CD4-positive, alpha-beta T cell treated with Interleukin-4 for 4 hours (primary cell): ENCODE measurements around the gene PPIE.

ENCODE experiments used
- DNase-seq: peaks from one replicate; pipeline ENCODE4 v3.0.0-alpha.2; 2020

Gene PPIE

DNA sequence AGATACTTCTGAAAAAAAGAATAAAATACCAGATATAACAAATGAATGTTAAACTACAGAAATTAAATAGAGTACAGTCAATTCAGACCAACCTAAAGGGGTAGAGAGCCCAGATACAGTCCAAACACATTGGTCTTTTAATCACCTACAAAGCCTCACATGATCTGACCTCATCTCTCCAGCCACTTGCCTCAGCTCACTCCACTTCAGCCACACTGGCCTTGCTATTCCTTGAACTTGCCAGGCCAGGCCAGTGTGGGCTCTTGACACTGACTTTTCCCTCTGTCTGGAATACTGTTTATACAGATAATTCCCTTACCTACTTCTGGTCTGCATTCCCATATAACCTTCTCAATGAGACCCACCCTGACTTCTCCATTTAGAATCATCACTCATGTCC, 17.0 kb upstream of the PPIE start:
- no peak for DNase-seq

DNA sequence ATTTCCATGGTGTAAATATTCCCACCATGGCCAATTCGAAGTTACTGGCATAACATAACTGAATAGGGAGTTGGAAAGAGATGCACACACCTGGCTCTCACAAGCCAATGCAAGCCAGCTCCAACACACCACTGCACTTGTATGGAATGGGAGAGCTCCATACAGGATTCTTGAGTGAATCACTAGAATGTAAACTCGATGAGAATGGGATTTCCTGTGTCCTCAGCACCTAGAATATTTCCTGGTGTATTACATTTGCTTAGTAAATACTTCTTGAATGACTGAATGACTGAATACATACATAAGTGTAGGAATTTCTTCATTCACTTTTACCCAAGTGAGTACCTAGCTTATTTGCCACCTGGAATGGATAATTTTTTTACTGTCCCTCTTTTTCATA, 16.2 kb upstream of the PPIE start:
- DNase-seq, result no peak

DNA sequence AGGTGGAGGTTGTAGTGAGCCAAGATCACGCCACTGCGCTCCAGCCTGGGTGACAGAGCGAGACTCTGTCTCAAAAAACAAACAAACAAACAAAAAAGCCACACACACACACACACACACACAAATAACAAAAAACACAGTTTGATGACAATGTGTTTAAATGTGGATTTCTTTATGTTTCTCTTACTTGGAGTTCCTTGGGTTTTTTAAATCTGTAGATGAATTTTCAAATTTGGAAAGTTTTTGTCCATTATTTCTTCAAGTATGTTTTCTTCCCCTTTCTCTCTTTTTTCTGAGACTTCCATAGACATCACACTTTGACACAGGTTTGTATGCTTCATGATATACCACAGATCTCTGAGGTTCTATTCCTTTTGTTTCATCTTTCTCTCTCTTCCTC, 12.1 kb upstream of the PPIE start:
- no peak for DNase-seq

DNA sequence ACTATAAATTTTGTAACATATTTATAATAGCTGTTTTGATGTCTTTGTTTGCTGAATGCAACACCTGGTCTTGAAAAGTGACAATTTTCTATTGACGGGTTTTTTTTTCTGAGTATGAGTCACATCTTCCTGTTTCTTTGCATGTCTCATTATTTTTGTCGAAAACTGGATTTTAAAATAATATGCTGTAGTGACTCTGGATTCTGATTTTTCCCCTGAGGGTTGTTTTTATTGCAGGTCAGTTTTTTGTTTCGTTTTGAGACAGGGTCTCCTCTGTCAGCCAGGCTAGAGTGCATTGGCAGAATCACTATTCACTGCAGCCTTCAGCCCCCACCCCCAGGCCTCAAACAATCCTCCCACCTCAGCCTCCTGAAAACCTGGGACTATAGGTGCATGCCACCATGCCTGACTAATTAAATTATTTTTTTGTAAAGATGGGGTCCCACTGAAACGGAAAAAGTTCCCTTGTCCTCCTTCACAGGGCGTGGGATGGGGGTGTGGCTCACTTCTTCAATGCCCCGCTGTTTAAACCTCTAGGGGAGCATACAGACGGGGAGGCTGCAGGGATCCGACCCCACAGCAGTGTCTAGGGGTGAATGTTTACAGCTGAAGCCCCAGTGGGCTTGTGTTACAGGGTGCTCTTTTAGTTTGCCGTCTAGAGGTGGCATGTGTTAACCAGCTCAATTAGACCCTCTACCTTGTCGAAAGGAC, 11.3 kb upstream of the PPIE start:
- peak; percentile 12 for DNase-seq

DNA sequence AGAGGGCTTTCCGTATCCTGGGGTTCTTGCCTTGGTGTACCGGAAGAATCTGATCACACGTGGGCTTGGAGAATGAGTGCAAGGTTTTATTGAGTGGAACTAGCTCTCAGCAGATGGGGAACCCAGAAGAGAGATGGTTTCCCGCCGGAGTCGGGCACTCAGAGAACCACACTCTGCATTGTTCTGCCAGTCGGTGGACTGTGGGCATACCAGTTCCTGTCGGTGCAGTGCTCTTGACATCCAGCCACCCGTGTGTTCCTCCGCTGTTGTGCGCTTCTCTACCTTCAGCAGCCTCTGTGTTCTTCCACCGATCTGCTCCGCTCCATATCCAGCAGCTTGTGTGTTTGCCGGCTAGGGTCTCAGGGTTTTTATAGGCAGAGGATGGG, 10.8 kb upstream of the PPIE start:
- DNase-seq, result no peak

DNA sequence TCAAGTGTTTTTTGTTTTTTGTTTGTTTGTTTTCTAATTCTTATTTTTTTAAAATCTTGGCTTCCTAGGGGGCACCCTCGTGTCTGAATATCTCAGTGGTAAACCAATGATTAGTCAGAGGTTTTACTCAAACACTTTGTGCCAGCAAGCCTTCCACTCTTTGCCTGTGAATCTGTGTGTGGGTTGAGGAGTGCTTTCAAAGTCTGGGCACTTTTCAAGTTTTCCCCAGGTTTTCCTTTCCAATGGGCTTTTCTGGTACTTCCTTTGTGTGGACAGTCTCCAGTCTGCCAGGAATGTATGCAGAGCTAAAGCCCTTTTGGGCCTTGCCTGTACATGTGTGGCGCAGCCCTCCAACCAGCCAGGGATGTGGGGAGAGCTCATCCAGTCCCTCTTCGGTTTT, 9.7 kb upstream of the PPIE start:
- DNase-seq, result no peak

DNA sequence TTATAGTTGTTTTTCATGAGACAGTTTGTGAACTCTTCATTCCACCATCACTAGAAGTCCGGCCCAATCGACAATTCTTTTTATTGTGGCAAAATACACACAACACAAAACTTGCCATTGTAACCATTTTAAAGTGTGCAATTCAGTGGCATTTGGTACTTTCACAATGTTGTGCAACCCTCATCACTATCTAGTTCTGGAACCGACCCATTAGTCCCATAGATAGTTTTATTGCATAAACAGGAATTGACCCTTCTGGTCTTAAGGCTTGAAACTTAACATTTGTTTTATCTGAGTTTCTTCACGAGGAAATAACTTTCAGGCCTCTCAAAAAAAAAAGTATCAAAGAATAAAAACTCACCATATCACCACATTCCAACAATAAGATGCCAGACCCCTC, 8.8 kb upstream of the PPIE start:
- no peak for DNase-seq

DNA sequence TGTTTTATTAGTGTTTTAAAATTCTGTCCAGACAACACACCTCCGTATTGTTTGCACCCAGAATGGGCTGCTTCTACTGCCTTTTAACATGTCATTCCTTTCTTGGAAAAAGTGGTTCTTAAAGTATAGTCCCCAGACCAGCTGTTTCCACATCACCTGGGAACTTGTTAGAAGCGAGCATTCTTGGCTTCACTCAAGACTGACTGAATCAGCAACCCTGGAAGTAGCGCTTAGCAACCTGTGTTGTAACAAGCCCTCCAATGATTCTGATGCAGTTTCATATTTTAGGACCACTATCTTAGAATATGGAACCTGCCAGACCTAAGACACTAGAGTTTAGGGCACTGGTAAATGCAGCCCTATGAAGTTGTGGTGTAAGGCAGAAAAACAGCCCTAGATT, 6.0 kb upstream of the PPIE start:
- no peak for DNase-seq

DNA sequence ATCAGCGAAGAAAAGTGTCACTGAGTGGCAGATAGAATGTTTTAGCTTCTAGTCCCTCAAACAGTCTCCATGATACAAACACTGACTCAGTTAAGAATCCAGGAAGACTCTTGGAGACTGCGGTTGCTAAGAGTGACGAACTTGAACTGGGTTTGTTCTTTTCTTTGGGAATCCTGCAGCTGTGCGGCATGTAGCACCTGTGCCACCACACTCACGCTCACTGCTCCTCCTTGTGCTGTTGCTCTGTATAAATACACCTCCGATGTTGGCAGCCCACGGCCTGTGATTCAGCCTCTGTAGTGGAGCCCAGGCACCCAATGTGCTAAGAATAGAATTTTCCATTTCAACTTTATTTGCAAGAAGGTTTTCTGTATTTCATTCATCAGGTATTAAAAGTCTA, 5.5 kb upstream of the PPIE start:
- no peak for DNase-seq

DNA sequence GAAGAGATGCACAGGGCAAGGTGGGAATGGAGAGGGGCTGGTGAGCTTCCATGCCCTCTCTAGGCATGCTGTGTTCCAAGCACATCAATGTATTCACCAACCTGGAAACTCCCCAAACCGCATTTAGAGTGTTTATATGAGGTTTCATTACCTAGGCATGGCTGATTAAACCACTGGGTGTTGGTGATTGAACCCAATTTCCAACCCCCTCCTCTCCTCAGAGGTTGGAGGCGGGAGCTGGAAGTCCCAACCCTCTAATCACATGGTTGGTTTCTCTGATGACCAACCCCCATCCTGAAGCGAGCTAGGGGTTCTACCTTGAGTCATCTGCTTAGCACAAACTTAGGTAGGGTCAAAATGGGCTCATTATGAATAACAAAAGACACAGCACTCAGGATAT, 3.0 kb upstream of the PPIE start:
- DNase-seq, result no peak

DNA sequence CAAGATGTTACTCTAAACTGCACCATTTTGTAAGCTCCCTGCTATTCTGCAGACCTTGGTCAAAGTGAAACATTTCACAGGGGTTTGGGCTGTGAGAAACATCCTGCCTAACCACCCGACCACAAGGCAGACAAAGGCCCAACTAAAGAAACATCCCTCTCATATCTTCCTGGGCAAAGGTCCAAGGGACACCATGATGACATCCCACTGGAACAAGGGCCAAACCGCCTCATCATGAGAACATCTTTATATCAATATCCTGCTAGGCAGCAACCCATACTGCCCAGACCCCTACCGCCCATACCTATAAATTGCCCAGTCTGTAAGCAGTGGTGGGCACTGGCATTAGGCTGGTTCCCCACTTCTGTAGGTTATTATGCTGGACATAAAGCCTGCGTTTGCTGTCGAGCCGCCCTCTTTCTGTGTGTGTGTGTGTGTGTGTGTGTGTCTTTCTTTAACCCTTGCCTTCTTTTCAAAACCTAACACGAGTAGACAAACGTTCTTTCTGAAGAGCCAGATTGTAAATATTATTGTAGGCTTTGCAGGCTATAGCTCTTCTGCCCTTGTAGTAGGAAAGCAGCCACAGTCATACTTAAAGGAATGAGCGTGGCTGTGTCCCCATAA, 1.0 kb upstream of the PPIE start:
- no peak for DNase-seq

DNA sequence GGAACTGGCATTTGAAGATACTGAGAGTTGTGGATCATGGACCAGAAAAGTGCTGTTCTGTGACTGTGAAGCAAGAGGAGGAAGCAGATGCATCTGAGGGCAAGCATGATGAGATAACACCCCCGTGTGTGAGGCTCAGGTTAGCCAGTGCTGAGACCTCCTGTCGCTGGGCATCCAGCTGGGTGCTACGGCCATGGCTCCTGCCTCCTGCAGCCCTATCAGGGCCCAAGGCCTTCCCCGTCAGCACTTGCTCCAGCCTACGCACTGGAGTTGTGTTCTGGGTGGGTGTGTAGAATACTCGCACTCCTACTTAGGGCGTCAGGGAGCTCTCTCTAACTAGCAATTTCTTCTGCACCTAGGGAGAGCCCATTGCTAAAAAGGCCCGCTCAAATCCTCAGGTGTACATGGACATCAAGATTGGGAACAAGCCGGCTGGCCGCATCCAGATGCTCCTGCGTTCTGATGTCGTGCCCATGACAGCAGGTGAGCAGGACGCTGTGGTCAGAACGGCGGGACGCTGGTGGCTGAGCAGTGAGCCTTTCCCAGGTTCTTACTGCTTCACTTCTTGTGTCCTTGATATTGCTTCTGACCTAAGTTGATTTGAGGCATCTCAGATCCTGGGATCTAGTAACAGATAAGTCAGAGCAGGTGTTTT, 6.5 kb downstream of the PPIE start:
- DNase-seq, result no peak

DNA sequence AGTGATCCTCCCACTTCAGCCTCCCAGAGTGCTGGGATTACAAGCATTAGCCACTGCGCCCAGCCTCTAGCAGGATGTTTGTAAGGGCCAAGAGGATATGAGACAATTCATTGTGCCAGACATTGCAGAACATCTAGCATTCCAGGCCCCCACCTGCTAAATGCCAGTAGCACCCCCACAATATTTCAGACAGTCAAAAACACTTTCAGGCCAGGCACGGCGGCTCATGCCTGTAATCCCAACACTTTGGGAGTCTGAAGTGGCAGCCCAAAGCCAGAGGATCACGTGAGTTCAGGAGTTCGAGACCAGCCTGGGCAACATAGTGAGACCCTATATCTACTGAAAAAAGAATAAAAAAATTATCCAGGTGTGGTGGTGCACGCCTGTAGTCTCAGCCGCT, 12.9 kb downstream of the PPIE start:
- DNase-seq, result no peak

DNA sequence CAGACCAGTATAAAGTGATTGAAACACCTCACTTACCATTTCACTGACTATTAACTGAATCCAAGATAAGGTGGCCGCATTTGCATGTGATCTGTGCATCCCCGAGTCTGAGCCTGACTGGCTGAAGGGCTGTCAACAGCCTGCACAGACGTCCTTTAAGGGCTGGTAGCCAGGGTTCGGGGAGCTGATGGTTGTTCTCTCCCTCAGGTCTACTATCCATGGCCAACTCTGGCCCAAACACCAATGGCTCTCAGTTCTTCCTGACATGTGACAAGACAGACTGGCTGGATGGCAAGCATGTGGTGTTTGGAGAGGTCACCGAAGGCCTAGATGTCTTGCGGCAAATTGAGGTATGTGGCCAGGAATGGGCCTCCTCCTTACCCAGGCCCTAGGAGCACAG, 14.0 kb downstream of the PPIE start:
- no peak for DNase-seq

DNA sequence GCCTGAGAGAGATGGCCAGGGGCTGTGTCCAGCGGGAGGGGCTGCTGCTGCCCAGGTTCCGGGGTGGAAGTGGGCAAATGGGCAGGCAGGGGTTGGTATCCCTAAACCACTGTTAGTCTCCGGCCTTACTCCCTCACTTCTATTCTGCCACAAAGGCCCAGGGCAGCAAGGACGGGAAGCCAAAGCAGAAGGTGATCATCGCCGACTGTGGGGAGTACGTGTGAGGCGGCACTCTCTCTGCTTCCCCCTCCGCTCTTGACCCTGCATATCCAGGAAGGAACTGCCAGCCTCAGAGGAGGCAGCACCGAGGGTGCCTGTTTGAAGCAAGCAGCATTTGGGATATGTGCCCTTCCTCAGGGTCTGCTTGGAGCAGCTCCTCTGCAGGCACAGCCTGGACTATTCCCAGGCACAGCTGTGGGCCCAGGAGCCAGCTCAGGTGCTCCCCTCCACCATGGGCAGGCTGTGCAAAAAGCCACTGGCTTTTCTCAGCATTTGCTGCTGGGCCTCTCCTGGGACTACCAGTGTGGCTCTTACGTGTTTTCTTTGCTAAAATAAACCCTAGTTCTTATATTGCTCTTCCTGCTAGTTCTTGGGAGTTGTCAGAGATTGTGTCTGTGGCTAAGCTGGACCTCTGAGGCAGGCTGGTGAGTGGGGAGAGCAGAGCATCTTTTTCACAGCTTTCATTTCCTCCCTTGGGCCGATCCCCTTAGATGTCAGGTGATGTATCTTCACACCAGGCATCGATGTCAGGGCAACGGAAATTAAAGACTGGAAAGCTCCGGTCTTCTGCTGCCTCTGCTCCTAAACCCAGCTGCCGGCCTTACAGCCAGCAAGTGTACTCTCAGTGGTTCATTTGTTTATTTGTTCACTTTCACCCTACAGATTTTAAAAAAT, 14.7 kb downstream of the PPIE start:
- no peak for DNase-seq

DNA sequence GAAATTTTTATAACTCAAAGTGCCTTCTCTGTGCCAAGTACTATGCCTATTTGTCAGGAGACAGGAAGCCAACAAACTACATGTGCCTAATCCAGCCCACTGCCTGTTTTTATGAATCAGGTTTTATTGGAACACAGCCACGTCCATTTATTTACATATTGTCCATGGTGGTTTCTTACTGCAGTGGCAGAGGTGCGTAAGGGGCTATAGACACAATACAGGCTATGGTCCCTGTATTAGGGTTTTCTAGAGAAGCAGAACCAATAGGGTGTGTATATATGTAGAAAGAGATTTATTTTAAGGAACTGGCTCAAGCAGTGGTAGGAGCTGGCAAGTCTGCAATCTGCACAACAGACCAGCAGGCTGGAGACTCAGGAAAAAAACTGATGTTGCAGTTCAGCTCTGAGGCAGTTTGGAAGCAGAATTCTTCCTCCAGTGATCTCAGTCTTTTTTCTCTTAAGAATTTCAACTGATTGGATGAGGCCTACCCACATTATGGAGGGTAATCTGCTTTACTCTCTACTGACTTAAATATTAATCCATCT, 15.4 kb downstream of the PPIE start:
- no peak for DNase-seq

DNA sequence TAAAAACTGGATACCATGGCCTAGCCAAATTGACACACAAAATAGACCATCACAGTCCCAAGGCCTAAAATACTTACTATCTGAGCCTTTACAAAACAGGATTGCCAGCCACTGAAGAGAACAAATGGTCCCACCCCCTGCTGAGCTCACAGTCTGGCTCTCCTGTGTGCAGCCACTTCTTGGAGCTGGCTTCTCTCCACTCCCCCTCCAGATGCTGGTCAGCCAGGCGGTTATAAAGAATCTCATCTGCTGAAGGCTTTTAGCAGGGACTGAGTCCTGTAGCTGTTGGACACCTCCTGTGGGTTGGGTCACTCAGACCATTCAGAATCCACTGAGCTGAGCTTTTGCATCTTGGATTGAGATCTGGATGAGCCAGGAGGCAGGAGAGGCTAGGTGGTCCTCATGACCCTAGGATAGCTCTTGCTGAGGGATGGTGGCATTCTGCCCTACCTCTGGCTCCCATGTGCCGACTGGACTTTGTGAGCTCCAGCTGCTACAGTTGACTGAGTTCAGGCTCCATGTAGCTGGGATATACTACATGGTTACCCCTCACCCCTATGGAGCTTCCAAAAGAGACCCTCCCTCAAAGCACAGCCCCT, 16.3 kb downstream of the PPIE start:
- no peak for DNase-seq

DNA sequence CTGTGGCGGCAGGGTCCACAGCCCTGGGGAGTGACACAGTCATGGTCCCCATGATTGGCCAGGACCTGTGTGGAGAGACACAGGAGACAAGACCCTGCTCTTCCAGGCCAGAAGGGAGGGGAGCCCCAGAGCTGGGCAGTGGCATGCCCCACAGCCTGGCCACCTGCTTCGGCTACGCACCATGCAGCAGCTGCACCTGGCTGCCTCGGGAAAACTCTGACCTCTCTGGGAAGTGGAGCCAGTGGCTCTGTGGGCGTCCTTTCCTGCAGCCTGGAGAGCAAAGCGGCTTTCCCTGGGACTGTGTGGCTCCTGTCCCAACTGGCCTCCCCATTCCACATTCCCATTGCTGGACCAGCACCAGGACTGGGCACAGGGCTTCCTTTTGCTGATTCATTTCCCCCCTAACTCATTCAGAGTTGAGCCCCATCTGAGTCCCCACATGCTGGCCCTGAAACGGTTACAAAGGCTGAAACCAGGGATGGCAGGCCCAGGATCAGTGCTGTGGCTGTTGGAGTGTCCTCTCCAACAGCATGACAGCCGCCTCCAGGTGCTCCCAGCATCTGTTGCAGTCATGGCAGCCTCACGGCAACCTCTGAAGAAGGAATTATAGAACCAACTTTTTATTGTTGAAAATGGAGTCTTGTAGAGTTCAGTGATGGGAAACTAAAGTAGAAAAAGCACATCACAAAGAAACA, 17.4 kb downstream of the PPIE start:
- no peak for DNase-seq

DNA sequence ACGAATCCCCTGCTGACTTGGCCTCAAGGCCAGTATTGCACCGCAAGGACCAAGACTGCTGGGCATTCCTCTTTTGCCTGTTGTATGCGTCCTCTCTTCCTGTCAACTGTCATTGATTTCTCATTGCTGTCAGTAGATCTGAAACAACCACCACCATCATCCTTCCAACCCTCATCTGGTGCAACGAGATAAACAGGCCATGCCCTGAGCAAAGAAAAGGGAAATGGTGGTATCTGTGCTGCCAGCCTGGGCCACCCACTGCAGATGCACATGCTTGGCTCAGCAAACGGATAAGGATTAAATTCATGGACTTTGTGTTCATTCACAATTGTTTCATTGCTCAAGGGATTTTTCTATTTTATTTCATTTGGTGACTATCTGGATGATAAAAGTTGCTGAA, 18.8 kb downstream of the PPIE start:
- DNase-seq, result no peak

DNA sequence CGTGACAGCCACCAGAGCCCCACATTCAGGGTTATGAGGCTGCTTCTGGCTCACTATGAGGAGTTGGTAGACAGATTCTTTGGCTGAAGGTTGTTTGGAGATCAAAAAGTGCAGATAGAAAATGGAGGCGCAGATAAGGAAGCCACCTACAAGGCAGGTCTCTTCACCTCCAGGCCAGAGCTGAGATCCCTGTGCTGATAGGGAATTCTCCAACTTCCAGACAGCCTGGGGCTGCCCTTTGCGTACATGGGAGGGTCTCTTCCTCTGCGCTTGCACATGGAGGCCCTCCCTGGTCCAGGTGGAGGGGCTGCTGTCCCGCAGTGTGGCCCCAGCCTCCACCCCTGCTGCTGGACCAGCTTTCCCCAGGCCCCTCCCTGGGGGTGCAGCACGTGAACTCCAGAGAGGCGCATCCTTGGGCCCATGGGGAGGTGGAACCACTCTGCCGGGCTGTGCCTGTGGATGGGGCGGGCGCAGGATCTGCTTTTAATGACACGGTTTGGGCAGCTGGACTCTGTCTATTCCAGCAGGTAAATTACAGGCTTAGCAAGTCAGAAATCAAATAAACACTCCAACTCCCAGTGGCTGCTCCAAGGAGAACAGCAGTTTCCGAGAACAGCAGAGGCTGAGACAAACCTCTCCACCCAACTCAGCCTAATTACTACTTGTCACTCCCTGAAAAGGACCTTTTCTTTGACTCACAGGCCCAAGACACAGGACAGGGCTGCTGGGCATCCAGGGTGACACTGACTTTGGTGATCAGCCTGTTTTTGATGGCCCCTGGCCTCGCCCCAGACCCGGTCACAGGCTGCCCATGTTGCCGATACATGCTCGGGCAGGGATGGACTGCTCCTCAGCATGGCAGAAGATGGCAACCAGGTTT, 20.1 kb downstream of the PPIE start:
- no peak for DNase-seq

DNA sequence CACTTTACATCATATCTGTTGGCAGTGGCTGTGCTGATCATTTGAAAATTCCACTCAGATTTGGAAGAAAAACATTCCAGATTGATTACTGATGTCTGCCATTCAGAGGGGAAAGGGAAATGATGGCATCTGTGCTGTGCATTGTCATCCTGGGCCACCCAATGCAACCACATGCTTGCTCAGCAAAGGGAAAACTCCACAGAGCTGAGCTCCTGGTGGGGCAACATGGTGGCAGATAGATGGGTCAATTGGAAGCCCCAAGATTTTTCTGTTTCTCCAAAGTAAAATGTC, 20.7 kb downstream of the PPIE start:
- no peak for DNase-seq
